ENCODE data around the gene MIR17HG. TPM values are rescaled to one million over a fixed set of nuclear protein-coding genes. Genes with fewer than 3 reads are reported as not detected.

Gene MIR17HG
- total RNA-seq, 2 donors from 2014 or later, result 22.8 to 23.0 TPM

DNA sequence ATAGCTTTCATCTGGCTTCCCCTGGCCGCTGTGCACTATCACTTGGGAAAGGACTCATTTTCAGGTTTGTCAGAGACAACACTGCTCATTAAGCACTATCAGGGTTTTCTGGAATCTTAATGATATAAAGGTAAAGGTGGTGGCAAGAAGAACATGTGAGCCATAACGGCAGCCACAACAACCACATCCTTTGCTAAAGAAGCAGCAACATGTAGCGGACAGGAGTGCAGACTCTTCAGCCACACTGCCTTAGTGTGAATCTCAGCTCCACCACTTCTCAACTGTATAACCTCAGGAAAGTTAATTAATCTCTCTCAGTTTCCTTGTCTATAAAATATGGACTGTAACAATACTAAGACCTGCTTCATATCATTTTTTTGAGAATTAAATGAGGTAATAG is 24.1 kb upstream of the MIR17HG start:
- WGBS, 2 experiments (ENCODE audit: insufficient coverage in 1 of 2, insufficient read length in 1 of 2), result 99 to 100% methylated on average over 1 to 3 of the region's 3 CpGs
- H3K27me3 ChIP-seq (ENCODE audit: control insufficient read depth, insufficient read depth, low read length, poor library complexity, severe bottlenecking), result no peaks in the 10 kb centered on the region
- H3K9me3 ChIP-seq (ENCODE audit: control insufficient read depth, low read length), result no peaks in the 10 kb centered on the region
- no peak overlapping the region for H3K27ac Mint-ChIP-seq
- no peaks in the 10 kb centered on the region for H3K4me1 ChIP-seq (ENCODE audit: control insufficient read depth, insufficient read depth, low read length)
- no peak overlapping the region for H3K27ac ChIP-seq (ENCODE audit: low read depth, low read length)
- H3K36me3 Mint-ChIP-seq (ENCODE audit: low read depth), result no peaks in the 10 kb centered on the region
- H3K36me3 ChIP-seq (ENCODE audit: control insufficient read depth, insufficient read depth, low read length), result no peaks in the 10 kb centered on the region
- H3K4me1 Mint-ChIP-seq, result no peaks in the 10 kb centered on the region
- H3K4me3 ChIP-seq (ENCODE audit: low read length), result no peak overlapping the region
- DNase-seq, result no peak
- H3K4me3 Mint-ChIP-seq, result no peak overlapping the region
- H3K9me3 Mint-ChIP-seq, result no peaks in the 10 kb centered on the region
- TF ChIP-seq, protein P1, sequence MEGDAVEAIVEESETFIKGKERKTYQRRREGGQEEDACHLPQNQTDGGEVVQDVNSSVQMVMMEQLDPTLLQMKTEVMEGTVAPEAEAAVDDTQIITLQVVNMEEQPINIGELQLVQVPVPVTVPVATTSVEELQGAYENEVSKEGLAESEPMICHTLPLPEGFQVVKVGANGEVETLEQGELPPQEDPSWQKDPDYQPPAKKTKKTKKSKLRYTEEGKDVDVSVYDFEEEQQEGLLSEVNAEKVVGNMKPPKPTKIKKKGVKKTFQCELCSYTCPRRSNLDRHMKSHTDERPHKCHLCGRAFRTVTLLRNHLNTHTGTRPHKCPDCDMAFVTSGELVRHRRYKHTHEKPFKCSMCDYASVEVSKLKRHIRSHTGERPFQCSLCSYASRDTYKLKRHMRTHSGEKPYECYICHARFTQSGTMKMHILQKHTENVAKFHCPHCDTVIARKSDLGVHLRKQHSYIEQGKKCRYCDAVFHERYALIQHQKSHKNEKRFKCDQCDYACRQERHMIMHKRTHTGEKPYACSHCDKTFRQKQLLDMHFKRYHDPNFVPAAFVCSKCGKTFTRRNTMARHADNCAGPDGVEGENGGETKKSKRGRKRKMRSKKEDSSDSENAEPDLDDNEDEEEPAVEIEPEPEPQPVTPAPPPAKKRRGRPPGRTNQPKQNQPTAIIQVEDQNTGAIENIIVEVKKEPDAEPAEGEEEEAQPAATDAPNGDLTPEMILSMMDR (conservative IDR thresholded peaks at IDR 0.05), result no peak
- H3K27me3 Mint-ChIP-seq (ENCODE audit: insufficient read depth), result peaks cover 3% of the 10 kb centered on the region
- H3K9ac ChIP-seq (ENCODE audit: extremely low read depth, low read length, poor library complexity, severe bottlenecking), result no peak overlapping the region

DNA sequence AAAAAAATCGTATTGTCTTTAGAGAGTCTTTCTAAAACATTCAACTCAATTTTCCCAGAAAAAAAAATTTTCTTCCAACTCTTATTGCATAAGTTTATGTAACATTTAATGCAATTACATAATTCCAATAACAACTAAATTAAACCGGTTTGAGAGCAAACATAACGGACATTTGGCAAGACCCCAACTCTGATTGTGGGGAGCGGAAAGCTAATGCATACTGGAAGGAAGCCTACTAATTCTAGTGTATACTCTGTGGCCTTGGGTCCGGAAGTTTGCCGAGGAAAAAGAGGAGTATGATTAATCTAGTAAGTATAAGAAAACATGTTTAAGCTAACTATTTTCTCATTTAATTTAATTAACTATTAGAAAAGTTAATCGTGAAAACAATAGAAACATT is 21.3 kb upstream of the MIR17HG start:
- no peak overlapping the region for H3K9ac ChIP-seq (ENCODE audit: extremely low read depth, low read length, poor library complexity, severe bottlenecking)
- H3K27me3 ChIP-seq (ENCODE audit: control insufficient read depth, insufficient read depth, low read length, poor library complexity, severe bottlenecking), result no peaks in the 10 kb centered on the region
- H3K4me1 Mint-ChIP-seq, result no peaks in the 10 kb centered on the region
- TF ChIP-seq, protein P1 (conservative IDR thresholded peaks at IDR 0.05), result no peak
- H3K4me1 ChIP-seq (ENCODE audit: control insufficient read depth, insufficient read depth, low read length), result no peaks in the 10 kb centered on the region
- WGBS, 2 experiments (ENCODE audit: insufficient coverage in 1 of 2, insufficient read length in 1 of 2), result 81 to 100% methylated on average over 4 to 7 of the region's 7 CpGs
- H3K27ac Mint-ChIP-seq, result no peak overlapping the region
- H3K4me3 ChIP-seq (ENCODE audit: low read length), result no peak overlapping the region
- H3K27ac ChIP-seq (ENCODE audit: low read depth, low read length), result no peak overlapping the region
- no peaks in the 10 kb centered on the region for H3K36me3 ChIP-seq (ENCODE audit: control insufficient read depth, insufficient read depth, low read length)
- DNase-seq, result no peak
- no peaks in the 10 kb centered on the region for H3K9me3 Mint-ChIP-seq
- H3K9me3 ChIP-seq (ENCODE audit: control insufficient read depth, low read length), result no peaks in the 10 kb centered on the region
- no peaks in the 10 kb centered on the region for H3K36me3 Mint-ChIP-seq (ENCODE audit: low read depth)
- no peak overlapping the region for H3K4me3 Mint-ChIP-seq
- H3K27me3 Mint-ChIP-seq (ENCODE audit: insufficient read depth), result peaks cover 5% of the 10 kb centered on the region

DNA sequence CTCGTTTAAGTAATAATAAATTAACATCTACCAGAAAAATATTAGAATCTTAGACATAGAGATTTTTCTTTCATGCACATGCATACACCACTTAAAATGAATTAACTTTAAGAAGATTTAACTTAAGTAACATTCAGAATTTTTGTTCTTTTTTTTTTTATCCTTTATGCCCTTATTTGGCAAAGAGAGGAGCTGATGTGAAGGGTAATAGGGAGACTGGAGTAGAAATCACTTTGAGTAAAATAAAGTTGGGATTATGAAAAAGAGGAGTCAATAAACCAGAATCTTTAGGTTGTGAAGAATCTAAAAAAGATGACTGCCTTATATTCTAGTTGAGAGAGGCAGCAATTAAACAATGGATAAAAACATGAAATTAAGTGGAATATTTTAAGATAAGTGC is 18.8 kb upstream of the MIR17HG start:
- Histone ChIP-seq H3K4me1 (ENCODE audit: control insufficient read depth, insufficient read depth, low read length) (no peaks in the 10 kb centered on the region), H3K9ac (ENCODE audit: extremely low read depth, low read length, poor library complexity, severe bottlenecking) (no peak overlapping the region), H3K27me3 (ENCODE audit: control insufficient read depth, insufficient read depth, low read length, poor library complexity, severe bottlenecking) (no peaks in the 10 kb centered on the region), H3K36me3 (ENCODE audit: control insufficient read depth, insufficient read depth, low read length) (no peaks in the 10 kb centered on the region), H3K27ac (ENCODE audit: low read depth, low read length) (no peak overlapping the region), H3K4me3 (ENCODE audit: low read length) (no peak overlapping the region), H3K9me3 (ENCODE audit: control insufficient read depth, low read length) (no peaks in the 10 kb centered on the region)
- Mint-ChIP-seq H3K27ac (no peak overlapping the region), H3K4me1 (no peaks in the 10 kb centered on the region), H3K36me3 (ENCODE audit: low read depth) (no peaks in the 10 kb centered on the region), H3K27me3 (ENCODE audit: insufficient read depth) (peaks cover 9% of the 10 kb centered on the region), H3K9me3 (no peaks in the 10 kb centered on the region), H3K4me3 (no peak overlapping the region)
- 100% methylated on average over 1 of the region's 1 CpG; no CpG with 5 or more reads in 1 of the 2 experiments for WGBS, 2 experiments (ENCODE audit: insufficient coverage in 1 of 2, insufficient read length in 1 of 2)
- TF ChIP-seq, protein P1 (conservative IDR thresholded peaks at IDR 0.05), result no peak
- DNase-seq, result no peak
